IMR-90 (cell line): ENCODE data around the gene KCNMA1.

Source experiments
- BHLHE40 ChIP-seq: fragments of 150-350 bp; IDR thresholded peaks from 2 replicates; pipeline ENCODE4 v1.6.1; 2016; ENCODE audit warnings: mild to moderate bottlenecking, low read depth, low read length
- CHD1 ChIP-seq: IDR thresholded peaks from 2 replicates; pipeline ENCODE4 v1.6.1; 2012; ENCODE audit warnings: low read depth, low read length, improper control_type of control experiment
- CTCF ChIP-seq: conservative IDR thresholded peaks from 2 replicates; pipeline ENCODE4 v1.5.1; 2012; ENCODE audit warnings: mild to moderate bottlenecking, low read depth, low read length, improper control_type of control experiment
- MAZ ChIP-seq: IDR thresholded peaks from 2 replicates; pipeline ENCODE4 v1.6.1; 2012; ENCODE audit warnings: low read depth, mild to moderate bottlenecking, low read length, improper control_type of control experiment, moderate library complexity, borderline replicate concordance
- MXI1 ChIP-seq: IDR thresholded peaks from 2 replicates; pipeline ENCODE4 v1.6.1; 2012; ENCODE audit warnings: low read depth, mild to moderate bottlenecking, low read length, moderate library complexity, borderline replicate concordance
- POLR2A ChIP-seq: IDR thresholded peaks from 2 replicates; pipeline ENCODE4 v1.6.1; 2012; ENCODE audit warnings: mild to moderate bottlenecking, low read depth, low read length
- RAD21 ChIP-seq: IDR thresholded peaks from 2 replicates; pipeline ENCODE4 v1.6.1; 2012; ENCODE audit warnings: low read length, improper control_type of control experiment
- SMC3 ChIP-seq: fragments of 150-350 bp; IDR thresholded peaks from 2 replicates; pipeline ENCODE4 v1.6.1; 2016; ENCODE audit warnings: low read depth, mild to moderate bottlenecking, antibody characterized with exemption, low read length, moderate library complexity

- TF ChIP-seq CTCF, result no peak
- TF ChIP-seq CHD1, result no peak
- no peak for TF ChIP-seq POLR2A
- no peak for TF ChIP-seq MXI1
- no peak for TF ChIP-seq SMC3
- no peak for TF ChIP-seq RAD21
- TF ChIP-seq BHLHE40, result no peak
- no peak for TF ChIP-seq MAZ
These were observed 550.2 kb downstream of the KCNMA1 start for GRCh38 chr10:77087366-77087765.
